ENCODE data around the gene B9D1. TPM values are rescaled to one million over a fixed set of nuclear protein-coding genes. Genes with fewer than 3 reads are reported as not detected.

Gene B9D1
- total RNA-seq, 1 experiment from 2014 or later, result 20.0 TPM

- peaks cover 0 to 5% of the 10 kb centered on the region in 2 experiments; a peak in 1 of 4 replicates for H3K4me1 ChIP-seq (ENCODE audit: control insufficient read depth in 1 of 2, insufficient read depth in 2 of 2, low read length in 2 of 2)
- ChIA-PET CTCF (no interaction called here), RAD21 (ENCODE audit: low non-redundant PET in 1 of 2, low total read pairs in 2 of 2, uncharacterized antibody in 2 of 2, unreplicated experiment in 2 of 2) (no interaction called here), POLR2A (interaction anchor here (1.1 kb wide), 1 partner anchor 33 kb away, joined by 3 read pairs; no protein-coding TSS in a partner anchor)
- no peak overlapping the region for H3K4me2 ChIP-seq (ENCODE audit: low read length)
- H3K9me3 ChIP-seq (ENCODE audit: control insufficient read depth in 1 of 2, insufficient read depth in 1 of 2, low read depth in 1 of 2, low read length in 2 of 2), result no peaks in the 10 kb centered on the region
- TF ChIP-seq, protein P1, sequence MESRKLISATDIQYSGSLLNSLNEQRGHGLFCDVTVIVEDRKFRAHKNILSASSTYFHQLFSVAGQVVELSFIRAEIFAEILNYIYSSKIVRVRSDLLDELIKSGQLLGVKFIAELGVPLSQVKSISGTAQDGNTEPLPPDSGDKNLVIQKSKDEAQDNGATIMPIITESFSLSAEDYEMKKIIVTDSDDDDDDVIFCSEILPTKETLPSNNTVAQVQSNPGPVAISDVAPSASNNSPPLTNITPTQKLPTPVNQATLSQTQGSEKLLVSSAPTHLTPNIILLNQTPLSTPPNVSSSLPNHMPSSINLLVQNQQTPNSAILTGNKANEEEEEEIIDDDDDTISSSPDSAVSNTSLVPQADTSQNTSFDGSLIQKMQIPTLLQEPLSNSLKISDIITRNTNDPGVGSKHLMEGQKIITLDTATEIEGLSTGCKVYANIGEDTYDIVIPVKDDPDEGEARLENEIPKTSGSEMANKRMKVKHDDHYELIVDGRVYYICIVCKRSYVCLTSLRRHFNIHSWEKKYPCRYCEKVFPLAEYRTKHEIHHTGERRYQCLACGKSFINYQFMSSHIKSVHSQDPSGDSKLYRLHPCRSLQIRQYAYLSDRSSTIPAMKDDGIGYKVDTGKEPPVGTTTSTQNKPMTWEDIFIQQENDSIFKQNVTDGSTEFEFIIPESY (IDR thresholded peaks at IDR 0.05; ENCODE audit: extremely low read depth, insufficient replicate concordance, low read length), result no peak
- TF ChIP-seq RAD21 (IDR thresholded peaks at IDR 0.05; ENCODE audit: low read depth) (no peak), EGR1 (IDR thresholded peaks at IDR 0.05; ENCODE audit: low read depth) (no peak), TCF7L2 (IDR thresholded peaks at IDR 0.05; ENCODE audit: borderline replicate concordance, extremely low read depth, insufficient read depth, insufficient read length) (no peak), POLR2A (IDR thresholded peaks at IDR 0.05; ENCODE audit: borderline replicate concordance, extremely low read depth, insufficient read depth, insufficient read length) (no peak), CEBPB (IDR thresholded peaks at IDR 0.05; ENCODE audit: low read depth) (no peak), SRF (IDR thresholded peaks at IDR 0.05; ENCODE audit: low read depth) (no peak), ZFX (IDR thresholded peaks at IDR 0.05) (no peak), ELF1 (IDR thresholded peaks at IDR 0.05; ENCODE audit: borderline replicate concordance, low read depth) (no peak), EZH2phosphoT487 (IDR thresholded peaks at IDR 0.05; ENCODE audit: borderline replicate concordance) (no peak)
- TF ChIP-seq, protein P2, sequence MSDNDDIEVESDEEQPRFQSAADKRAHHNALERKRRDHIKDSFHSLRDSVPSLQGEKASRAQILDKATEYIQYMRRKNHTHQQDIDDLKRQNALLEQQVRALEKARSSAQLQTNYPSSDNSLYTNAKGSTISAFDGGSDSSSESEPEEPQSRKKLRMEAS (IDR thresholded peaks at IDR 0.05), result no peak
- TF ChIP-seq, protein P3, sequence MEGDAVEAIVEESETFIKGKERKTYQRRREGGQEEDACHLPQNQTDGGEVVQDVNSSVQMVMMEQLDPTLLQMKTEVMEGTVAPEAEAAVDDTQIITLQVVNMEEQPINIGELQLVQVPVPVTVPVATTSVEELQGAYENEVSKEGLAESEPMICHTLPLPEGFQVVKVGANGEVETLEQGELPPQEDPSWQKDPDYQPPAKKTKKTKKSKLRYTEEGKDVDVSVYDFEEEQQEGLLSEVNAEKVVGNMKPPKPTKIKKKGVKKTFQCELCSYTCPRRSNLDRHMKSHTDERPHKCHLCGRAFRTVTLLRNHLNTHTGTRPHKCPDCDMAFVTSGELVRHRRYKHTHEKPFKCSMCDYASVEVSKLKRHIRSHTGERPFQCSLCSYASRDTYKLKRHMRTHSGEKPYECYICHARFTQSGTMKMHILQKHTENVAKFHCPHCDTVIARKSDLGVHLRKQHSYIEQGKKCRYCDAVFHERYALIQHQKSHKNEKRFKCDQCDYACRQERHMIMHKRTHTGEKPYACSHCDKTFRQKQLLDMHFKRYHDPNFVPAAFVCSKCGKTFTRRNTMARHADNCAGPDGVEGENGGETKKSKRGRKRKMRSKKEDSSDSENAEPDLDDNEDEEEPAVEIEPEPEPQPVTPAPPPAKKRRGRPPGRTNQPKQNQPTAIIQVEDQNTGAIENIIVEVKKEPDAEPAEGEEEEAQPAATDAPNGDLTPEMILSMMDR (IDR thresholded peaks at IDR 0.05 in 2 of 3, conservative IDR thresholded peaks at IDR 0.05 in 1 of 3; ENCODE audit: borderline replicate concordance in 1 of 3, insufficient read depth in 1 of 3, low read depth in 2 of 3, low read length in 2 of 3), result no peak
- TF ChIP-seq, protein P4, sequence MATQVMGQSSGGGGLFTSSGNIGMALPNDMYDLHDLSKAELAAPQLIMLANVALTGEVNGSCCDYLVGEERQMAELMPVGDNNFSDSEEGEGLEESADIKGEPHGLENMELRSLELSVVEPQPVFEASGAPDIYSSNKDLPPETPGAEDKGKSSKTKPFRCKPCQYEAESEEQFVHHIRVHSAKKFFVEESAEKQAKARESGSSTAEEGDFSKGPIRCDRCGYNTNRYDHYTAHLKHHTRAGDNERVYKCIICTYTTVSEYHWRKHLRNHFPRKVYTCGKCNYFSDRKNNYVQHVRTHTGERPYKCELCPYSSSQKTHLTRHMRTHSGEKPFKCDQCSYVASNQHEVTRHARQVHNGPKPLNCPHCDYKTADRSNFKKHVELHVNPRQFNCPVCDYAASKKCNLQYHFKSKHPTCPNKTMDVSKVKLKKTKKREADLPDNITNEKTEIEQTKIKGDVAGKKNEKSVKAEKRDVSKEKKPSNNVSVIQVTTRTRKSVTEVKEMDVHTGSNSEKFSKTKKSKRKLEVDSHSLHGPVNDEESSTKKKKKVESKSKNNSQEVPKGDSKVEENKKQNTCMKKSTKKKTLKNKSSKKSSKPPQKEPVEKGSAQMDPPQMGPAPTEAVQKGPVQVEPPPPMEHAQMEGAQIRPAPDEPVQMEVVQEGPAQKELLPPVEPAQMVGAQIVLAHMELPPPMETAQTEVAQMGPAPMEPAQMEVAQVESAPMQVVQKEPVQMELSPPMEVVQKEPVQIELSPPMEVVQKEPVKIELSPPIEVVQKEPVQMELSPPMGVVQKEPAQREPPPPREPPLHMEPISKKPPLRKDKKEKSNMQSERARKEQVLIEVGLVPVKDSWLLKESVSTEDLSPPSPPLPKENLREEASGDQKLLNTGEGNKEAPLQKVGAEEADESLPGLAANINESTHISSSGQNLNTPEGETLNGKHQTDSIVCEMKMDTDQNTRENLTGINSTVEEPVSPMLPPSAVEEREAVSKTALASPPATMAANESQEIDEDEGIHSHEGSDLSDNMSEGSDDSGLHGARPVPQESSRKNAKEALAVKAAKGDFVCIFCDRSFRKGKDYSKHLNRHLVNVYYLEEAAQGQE (IDR thresholded peaks at IDR 0.05; ENCODE audit: low read depth), result no peak
- ATAC-seq (no peak), DNase-seq (ENCODE audit: low read depth, low spot score) (no peak)
- peaks cover 24% of the 10 kb centered on the region; the same call in 1 of the 2 replicates for H3K79me2 ChIP-seq (ENCODE audit: insufficient read depth, low read length)
- H3K36me3 ChIP-seq (ENCODE audit: control insufficient read depth in 1 of 2, insufficient read depth in 2 of 2, low read length in 2 of 2), result peaks cover 0 to 7% of the 10 kb centered on the region in 2 experiments; a peak in 3 of 4 replicates
- H2AFZ ChIP-seq (ENCODE audit: low read depth, low read length, poor library complexity, severe bottlenecking), result no peak overlapping the region
- BruUV-seq (replicated peaks), result no TSS peak
- no peaks in the 10 kb centered on the region for H3K27me3 ChIP-seq (ENCODE audit: insufficient read depth, low read length)
- no peak overlapping the region for H3K27ac ChIP-seq (ENCODE audit: low read depth, low read length)
- H4K20me1 ChIP-seq (ENCODE audit: insufficient read depth), result no peaks in the 10 kb centered on the region
- no peaks in the 10 kb centered on the region for H3K9me2 ChIP-seq (ENCODE audit: insufficient read depth)
- intact Hi-C loops (cut with micrococcal nuclease), result no loop called here
- H3K9ac ChIP-seq (ENCODE audit: low read length), result no peak overlapping the region
- no peak overlapping the region for H3K4me3 ChIP-seq (replicated peaks in 1 of 2; ENCODE audit: low read depth in 1 of 2, low read length in 2 of 2)
These were observed 56.8 kb downstream of the B9D1 start for GRCh38 chr17:19305761-19306159.

Measured in HCT116 (cell line).